NOMO-1 treated with DMSO at 0.1 percent for 48 hours (cell line): ENCODE measurements around the gene GPATCH3.
"Not testable (repeated sequence)": the region's sequence is repeated elsewhere in the genome, so short reads cannot be mapped to it uniquely, and the experiment has no call there.

ENCODE experiments used
- DNase-seq: peaks from one replicate; lab custom pipeline; 2025; ENCODE audit not compliant: unreplicated experiment; lab: John Stamatoyannopoulos, UW

The GPATCH3 gene

GRCh38 chr1:26913754-26914619, 13.7 kb upstream of the GPATCH3 start, which contains the start of gene NR0B2:
TSS of gene NR0B2 (minus strand) at chr1:26913975. CDS start at chr1:26913940, 35 bp downstream.
- DNase-seq, result no peak

- DNase-seq, result no peak
These were observed 13.1 kb upstream of the GPATCH3 start for GRCh38 chr1:26913389-26913753.

- DNase-seq, result no peak
These were observed 11.9 kb upstream of the GPATCH3 start for GRCh38 chr1:26912147-26912490.

GRCh38 chr1:26911399-26912146, 11.3 kb upstream of the GPATCH3 start:
- DNase-seq, result no peak

GRCh38 chr1:26910343-26911160, 10.3 kb upstream of the GPATCH3 start:
- DNase-seq, result no peak

- DNase-seq, result no peak
These were observed 9.7 kb upstream of the GPATCH3 start for GRCh38 chr1:26909951-26910342.

GRCh38 chr1:26907071-26907917, 7.0 kb upstream of the GPATCH3 start:
- no peak for DNase-seq

- no peak for DNase-seq
These were observed 696 bp upstream of the GPATCH3 start for GRCh38 chr1:26900815-26901511.

GRCh38 chr1:26897351-26897750, 2.9 kb downstream of the GPATCH3 start:
- no peak for DNase-seq

GRCh38 chr1:26894263-26894662, 6.0 kb downstream of the GPATCH3 start:
- DNase-seq, result no peak

- no peak for DNase-seq
These were observed 9.8 kb downstream of the GPATCH3 start for GRCh38 chr1:26890467-26890796.

GRCh38 chr1:26889551-26890466, 10.5 kb downstream of the GPATCH3 start, which contains the start of gene GPN2:
TSS of gene GPN2 (minus strand) at chr1:26890283. CDS start at chr1:26890096, 187 bp downstream.
- peak; percentile 76 for DNase-seq

GRCh38 chr1:26888231-26888630, 12.0 kb downstream of the GPATCH3 start:
- DNase-seq, result no peak

- DNase-seq, result no peak
These were observed 13.1 kb downstream of the GPATCH3 start for GRCh38 chr1:26887125-26887524.

GRCh38 chr1:26882696-26883463, 17.4 kb downstream of the GPATCH3 start:
- DNase-seq, result no peak

GRCh38 chr1:26881611-26882010, 18.7 kb downstream of the GPATCH3 start:
- not testable (repeated sequence) for DNase-seq

GRCh38 chr1:26879793-26880192, 20.5 kb downstream of the GPATCH3 start:
- no peak for DNase-seq

- DNase-seq, result no peak
These were observed 22.9 kb downstream of the GPATCH3 start for GRCh38 chr1:26877326-26877725.
